ENCODE results near the gene CYP26B1. TPM values are rescaled to one million over a fixed set of nuclear protein-coding genes. Genes with fewer than 3 reads are reported as not detected.

The CYP26B1 gene
- total and polyA plus RNA-seq, 4 donors: 0.47 to 1.8 (median 0.65) TPM

- no peak for TF ChIP-seq TAF1 (conservative IDR thresholded peaks at IDR 0.05)
- TF ChIP-seq JUND (IDR thresholded peaks at IDR 0.05): no peak
Observed at GRCh38 chr2:72150861-72151356, 3.2 kb upstream of the CYP26B1 start (continued).

DNA sequence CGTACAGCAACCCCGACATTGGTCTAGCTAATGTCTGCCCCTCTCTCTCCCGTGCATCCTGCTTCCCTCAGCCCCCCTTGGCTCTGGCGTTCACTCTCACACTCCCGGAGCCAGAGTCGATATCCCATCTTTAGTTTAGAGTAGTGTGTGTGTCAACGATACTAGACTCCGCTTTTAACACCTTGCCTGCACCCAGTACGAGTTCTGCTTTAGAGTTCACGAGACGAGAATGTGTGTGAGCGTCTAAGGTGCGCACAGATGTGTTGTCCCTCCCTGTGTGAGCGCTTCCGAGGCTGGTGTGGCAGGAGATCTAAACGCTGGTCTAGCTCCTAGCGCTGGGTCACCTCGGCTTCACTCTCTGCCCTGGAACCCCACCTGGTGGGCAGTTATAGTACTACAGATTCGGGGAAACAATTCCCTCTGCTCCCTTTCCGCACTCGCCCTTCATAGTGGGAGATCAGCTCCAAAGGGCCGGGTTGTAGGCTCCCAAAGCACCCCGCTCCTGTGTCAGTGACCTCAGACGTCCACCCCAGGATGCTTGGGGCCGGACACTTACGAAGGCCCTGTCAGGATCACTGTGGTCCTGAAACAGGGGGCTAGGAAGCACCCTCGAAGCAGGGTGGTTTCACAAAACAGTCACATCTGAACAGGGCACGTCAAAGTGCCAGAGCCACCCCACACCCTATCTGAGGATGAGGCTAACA lies 2.6 kb upstream of the CYP26B1 start:
- Histone ChIP-seq H3K27me3 (ENCODE audit: control insufficient read depth in 4 of 4, insufficient read depth in 4 of 4, low read length in 3 of 4) (peaks cover 0 to 7% (median 5%) of the 10 kb centered on the region in 4 donors), H3K4me1 (ENCODE audit: control insufficient read depth in 4 of 4, insufficient read depth in 4 of 4, low read length in 3 of 4) (peaks cover 13 to 47% (median 28%) of the 10 kb centered on the region in 4 donors)
- 5% methylated on average over 28 of the region's 28 CpGs for WGBS

GRCh38 chr2:72149556-72150156 lies 2.0 kb upstream of the CYP26B1 start:
- Histone ChIP-seq H3K36me3 (ENCODE audit: control insufficient read depth in 4 of 4, insufficient read depth in 3 of 4, low read depth in 1 of 4, low read length in 3 of 4) (no peaks in the 10 kb centered on the region), H3K4me3 (ENCODE audit: low read depth in 1 of 3, low read length in 3 of 3) (peak overlapping the region in 1 of 3 donors; percentile 52), H3K9ac (ENCODE audit: low read depth in 1 of 2, low read length in 2 of 2) (no peak overlapping the region), H3K4me1 (ENCODE audit: control insufficient read depth in 4 of 4, insufficient read depth in 4 of 4, low read length in 3 of 4) (peaks cover 18 to 53% (median 34%) of the 10 kb centered on the region in 4 donors), H3K9me3 (ENCODE audit: control insufficient read depth in 4 of 4, low read length in 3 of 4) (peaks cover 0 to 7% (median 0%) of the 10 kb centered on the region in 4 donors), H3K27me3 (ENCODE audit: control insufficient read depth in 4 of 4, insufficient read depth in 4 of 4, low read length in 3 of 4) (peaks cover 0 to 7% (median 5%) of the 10 kb centered on the region in 4 donors), H3K27ac (ENCODE audit: low read depth in 1 of 2, low read length in 2 of 2) (no peak overlapping the region)
- whole genome bisulfite sequencing: 2% methylated on average over 45 of the region's 45 CpGs
- no peak for DNase-seq (ENCODE audit: low spot score)
- TF ChIP-seq, protein P1, sequence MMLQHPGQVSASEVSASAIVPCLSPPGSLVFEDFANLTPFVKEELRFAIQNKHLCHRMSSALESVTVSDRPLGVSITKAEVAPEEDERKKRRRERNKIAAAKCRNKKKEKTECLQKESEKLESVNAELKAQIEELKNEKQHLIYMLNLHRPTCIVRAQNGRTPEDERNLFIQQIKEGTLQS (IDR thresholded peaks at IDR 0.05): no peak
- TF ChIP-seq, protein P2, sequence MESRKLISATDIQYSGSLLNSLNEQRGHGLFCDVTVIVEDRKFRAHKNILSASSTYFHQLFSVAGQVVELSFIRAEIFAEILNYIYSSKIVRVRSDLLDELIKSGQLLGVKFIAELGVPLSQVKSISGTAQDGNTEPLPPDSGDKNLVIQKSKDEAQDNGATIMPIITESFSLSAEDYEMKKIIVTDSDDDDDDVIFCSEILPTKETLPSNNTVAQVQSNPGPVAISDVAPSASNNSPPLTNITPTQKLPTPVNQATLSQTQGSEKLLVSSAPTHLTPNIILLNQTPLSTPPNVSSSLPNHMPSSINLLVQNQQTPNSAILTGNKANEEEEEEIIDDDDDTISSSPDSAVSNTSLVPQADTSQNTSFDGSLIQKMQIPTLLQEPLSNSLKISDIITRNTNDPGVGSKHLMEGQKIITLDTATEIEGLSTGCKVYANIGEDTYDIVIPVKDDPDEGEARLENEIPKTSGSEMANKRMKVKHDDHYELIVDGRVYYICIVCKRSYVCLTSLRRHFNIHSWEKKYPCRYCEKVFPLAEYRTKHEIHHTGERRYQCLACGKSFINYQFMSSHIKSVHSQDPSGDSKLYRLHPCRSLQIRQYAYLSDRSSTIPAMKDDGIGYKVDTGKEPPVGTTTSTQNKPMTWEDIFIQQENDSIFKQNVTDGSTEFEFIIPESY (IDR thresholded peaks at IDR 0.05): no peak
- TF ChIP-seq FOXA2 (IDR thresholded peaks at IDR 0.05) (no peak), SP1 (IDR thresholded peaks at IDR 0.05) (no peak), TAF1 (conservative IDR thresholded peaks at IDR 0.05) (no peak), YY1 (IDR thresholded peaks at IDR 0.05) (no peak), CTCF (IDR thresholded peaks at IDR 0.05; ENCODE audit: low read depth, low read length, missing input control) (no peak), NR2F2 (IDR thresholded peaks at IDR 0.05) (no peak), HNF4A (conservative IDR thresholded peaks at IDR 0.05) (no peak), HNF4G (IDR thresholded peaks at IDR 0.05) (no peak), MAX (IDR thresholded peaks at IDR 0.05) (no peak), RAD21 (IDR thresholded peaks at IDR 0.05) (no peak), RXRA (IDR thresholded peaks at IDR 0.05) (no peak), GABPA (IDR thresholded peaks at IDR 0.05 in 1 of 2, conservative IDR thresholded peaks at IDR 0.05 in 1 of 2) (no peak), JUND (IDR thresholded peaks at IDR 0.05) (no peak), FOXA1 (IDR thresholded peaks at IDR 0.05) (no peak), EGR1 (IDR thresholded peaks at IDR 0.05; ENCODE audit: low read depth in 2 of 2) (no peak)

More for the DNA sequence above, 2.6 kb upstream of the CYP26B1 start:
- peak overlapping the region in 1 of 3 donors; percentile 52 for H3K4me3 ChIP-seq (ENCODE audit: low read depth in 1 of 3, low read length in 3 of 3)
- peaks cover 0 to 7% (median 0%) of the 10 kb centered on the region in 4 donors for H3K9me3 ChIP-seq (ENCODE audit: control insufficient read depth in 4 of 4, low read length in 3 of 4)
- H3K9ac ChIP-seq (ENCODE audit: low read depth in 1 of 2, low read length in 2 of 2): no peak overlapping the region
- TF ChIP-seq YY1 (IDR thresholded peaks at IDR 0.05) (no peak), RAD21 (IDR thresholded peaks at IDR 0.05) (peak; percentile 96 to 97), CTCF (IDR thresholded peaks at IDR 0.05; ENCODE audit: low read depth, low read length, missing input control) (peak; percentile 90)
- no peaks in the 10 kb centered on the region for H3K36me3 ChIP-seq (ENCODE audit: control insufficient read depth in 4 of 4, insufficient read depth in 3 of 4, low read depth in 1 of 4, low read length in 3 of 4)
- peak; percentile 83 for DNase-seq (ENCODE audit: low spot score)
- H3K27ac ChIP-seq (ENCODE audit: low read depth in 1 of 2, low read length in 2 of 2): no peak overlapping the region

All from liver (tissue), 9 donors.